GM13977 (cell line): ENCODE measurements around the gene DOCK10.

Experiments used
- DNase-seq: peaks from one replicate; pipeline ENCODE4 v3.0.0; 2012; ENCODE audit warnings: low spot score
- in situ Hi-C: fragments of 300-500 bp; cut with MboI; formaldehyde crosslinking; loops from one replicate; pipeline ENCODE4 v1.12.0; 2022; ENCODE audit warnings: low sequenced_read_pairs, low pct_unique_long_range_greater_than_20kb, mixed read lengths, inconsistent platforms; ENCODE audit not compliant: unreplicated experiment
- TF ChIP-seq, protein P1 (sequence below): IDR thresholded peaks from 2 replicates; pipeline ENCODE4 v1.5.1; 2012; ENCODE audit warnings: mild to moderate bottlenecking, control low read depth; ENCODE audit not compliant: insufficient read depth; ENCODE audit errors: extremely low read depth, missing control alignments

DOCK10 gene

DNA sequence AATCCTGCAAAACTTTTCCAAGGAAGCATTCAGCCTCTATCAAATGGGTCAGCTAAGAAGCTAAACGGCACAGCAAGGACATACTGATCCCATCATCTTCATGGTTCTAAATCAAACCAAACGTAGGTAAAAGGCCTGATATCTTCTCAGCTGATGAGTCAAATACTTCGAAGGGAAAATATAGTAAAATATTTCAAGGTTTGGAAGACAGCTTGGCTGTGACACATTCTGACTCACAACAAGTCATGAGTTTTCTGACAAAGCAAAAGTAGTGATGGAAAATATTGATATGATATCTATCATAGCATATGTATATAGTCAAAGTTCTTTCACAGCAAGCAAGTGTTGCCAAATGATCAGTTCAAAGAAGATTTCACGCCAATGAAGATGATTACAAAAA is 31.5 kb downstream of the DOCK10 start:
- in situ Hi-C loops = no loop called here
- TF ChIP-seq, protein P1, sequence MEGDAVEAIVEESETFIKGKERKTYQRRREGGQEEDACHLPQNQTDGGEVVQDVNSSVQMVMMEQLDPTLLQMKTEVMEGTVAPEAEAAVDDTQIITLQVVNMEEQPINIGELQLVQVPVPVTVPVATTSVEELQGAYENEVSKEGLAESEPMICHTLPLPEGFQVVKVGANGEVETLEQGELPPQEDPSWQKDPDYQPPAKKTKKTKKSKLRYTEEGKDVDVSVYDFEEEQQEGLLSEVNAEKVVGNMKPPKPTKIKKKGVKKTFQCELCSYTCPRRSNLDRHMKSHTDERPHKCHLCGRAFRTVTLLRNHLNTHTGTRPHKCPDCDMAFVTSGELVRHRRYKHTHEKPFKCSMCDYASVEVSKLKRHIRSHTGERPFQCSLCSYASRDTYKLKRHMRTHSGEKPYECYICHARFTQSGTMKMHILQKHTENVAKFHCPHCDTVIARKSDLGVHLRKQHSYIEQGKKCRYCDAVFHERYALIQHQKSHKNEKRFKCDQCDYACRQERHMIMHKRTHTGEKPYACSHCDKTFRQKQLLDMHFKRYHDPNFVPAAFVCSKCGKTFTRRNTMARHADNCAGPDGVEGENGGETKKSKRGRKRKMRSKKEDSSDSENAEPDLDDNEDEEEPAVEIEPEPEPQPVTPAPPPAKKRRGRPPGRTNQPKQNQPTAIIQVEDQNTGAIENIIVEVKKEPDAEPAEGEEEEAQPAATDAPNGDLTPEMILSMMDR = no peak
- no peak for DNase-seq

DNA sequence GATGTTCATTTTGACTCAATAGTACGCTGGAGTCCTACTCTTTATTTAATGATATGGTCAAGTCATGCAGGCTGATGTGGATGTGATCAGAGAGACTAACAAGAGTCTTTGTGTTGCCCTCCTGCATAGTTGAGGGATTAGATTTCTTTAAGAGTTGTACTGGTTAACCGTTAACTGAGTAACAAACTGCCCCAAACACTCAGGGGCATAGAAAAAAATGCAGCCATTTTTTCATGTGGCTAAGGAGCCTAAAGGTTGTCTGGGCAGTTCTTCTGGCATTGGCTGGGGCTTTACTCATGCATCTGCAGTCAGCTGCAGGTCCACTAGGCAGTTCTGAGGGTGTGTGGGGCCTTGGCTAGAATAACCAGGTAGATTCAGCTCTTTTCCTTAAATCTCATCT is 32.5 kb downstream of the DOCK10 start:
- in situ Hi-C loops = loop anchor here (10.0 kb wide), 1 partner anchor 75 kb away; no protein-coding TSS in a partner anchor
- TF ChIP-seq, protein P1 = no peak
- DNase-seq = no peak

DNA sequence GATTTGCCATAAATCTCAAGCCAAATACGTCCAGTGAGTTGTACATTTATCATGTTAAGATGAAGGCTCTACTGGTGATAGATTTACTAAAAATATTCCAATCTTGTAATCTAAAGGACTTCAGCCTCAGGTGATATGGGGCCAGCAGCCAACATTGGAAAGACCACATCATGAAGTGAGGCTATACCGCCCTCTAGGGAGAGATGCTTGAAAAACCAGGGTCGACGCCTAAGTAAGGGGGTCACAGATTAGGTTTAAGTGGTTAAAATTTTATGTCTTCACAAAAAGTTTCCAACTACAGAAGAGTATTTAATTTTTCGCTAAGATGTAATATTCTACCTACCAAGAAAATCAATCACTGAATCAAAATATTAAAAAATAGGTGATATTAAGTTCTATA is 33.3 kb downstream of the DOCK10 start:
- TF ChIP-seq, protein P1 = peak; percentile 44
- DNase-seq = no peak
- in situ Hi-C loops = loop anchor here (10.0 kb wide), 1 partner anchor 74 kb away; no protein-coding TSS in a partner anchor

DNA sequence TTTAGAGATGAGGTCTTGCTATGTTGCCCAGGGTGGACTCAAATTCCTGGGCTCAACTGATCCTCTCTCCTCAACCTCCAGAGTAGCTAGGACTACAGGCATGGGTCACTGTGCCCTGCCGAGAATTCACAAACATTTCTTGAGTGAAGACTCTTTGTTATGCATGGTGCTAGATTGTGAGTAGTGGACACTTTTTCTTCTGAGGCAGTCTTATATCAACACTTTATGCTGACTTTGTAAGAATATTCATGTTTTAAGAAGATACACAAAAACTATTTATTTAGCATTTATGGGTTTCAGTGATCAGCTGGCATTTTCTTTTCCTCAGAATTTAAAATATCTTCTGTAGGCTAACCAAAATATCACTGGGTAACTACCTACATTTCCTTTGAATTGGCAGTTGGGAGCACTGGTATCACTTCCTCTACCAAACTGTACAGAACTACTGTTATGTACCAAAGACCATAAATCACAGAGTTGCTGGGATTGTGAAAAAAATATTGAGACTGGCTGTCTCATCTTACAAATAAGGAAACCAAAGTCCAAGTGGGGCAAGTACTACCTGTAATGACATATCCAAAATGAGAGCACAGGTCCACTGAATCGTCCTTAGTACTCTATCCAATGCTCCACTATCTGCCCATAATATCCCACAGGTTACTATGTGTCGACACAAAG is 34.0 kb downstream of the DOCK10 start:
- no peak for DNase-seq
- TF ChIP-seq, protein P1 = no peak
- in situ Hi-C loops = loop anchor here (10.0 kb wide), 1 partner anchor 74 kb away; no protein-coding TSS in a partner anchor

DNA sequence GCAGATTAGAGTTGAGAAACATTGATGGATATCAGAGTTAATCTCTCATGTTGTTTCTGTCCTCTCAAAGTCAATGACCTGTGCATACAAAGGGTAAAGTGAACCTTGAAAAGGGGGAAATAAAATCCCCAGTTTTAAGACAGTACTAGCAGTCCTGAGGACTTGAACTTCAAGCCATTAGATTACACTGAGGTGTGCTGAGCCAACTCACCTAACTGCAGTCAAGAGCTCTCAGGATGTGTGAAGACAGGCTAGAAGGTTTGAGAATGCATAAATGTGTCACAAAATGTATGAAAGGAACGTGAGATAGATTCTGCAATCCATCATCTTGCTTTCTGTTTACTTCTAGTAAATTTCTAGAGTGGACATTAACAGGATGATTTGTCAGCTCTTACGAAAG is 35.5 kb downstream of the DOCK10 start:
- DNase-seq = no peak
- TF ChIP-seq, protein P1 = no peak
- in situ Hi-C loops = loop anchor here (10.0 kb wide), 1 partner anchor 72 kb away; no protein-coding TSS in a partner anchor

DNA sequence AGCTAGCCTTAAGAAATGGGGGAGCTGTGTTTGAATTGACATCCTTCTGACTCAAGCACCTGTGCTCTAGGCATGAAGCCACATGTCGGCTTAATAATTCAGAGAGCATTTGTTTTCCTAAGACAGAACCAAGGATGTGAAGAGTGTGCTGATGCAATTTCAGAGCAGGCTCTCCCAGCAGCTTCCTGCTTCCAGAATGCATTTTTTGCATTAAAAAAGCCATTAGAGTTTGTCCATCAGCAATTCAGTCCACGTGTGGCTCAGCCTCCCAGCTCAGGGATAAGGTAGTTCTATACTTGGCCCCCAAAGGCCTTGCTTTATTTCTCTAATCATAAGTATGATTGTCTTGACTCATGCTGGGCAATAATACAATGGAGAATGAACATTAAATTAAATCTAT is 37.7 kb downstream of the DOCK10 start:
- TF ChIP-seq, protein P1 = no peak
- in situ Hi-C loops = loop anchor here (10.0 kb wide), 1 partner anchor 70 kb away; no protein-coding TSS in a partner anchor
- DNase-seq = no peak

DNA sequence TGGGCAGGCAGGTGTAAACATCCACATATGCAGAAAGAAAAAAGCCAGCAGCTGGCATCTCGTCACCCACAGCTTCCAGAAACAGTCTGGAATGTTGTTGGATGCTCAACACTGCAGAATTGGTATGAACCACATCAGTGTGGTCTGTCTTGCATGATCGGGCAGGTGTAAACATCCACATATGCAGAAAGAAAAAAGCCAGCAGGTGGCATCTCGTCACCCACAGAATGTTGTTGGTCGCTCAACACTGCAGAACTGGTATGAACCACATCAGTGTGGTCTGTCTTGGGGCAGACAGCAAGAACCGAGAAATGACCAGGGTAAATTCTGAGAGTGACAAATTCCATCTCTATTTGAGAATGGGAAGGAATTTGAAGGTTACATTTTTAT is 39.6 kb downstream of the DOCK10 start:
- no peak for DNase-seq
- in situ Hi-C loops = loop anchor here (10.0 kb wide), 1 partner anchor 68 kb away; no protein-coding TSS in a partner anchor
- TF ChIP-seq, protein P1 = peak; percentile 35
